H1 (cell line): ENCODE results near the gene SHROOM3. TPM values are rescaled to one million over a fixed set of nuclear protein-coding genes. Genes with fewer than 3 reads are reported as not detected.

ENCODE experiments used
- CHD1 ChIP-seq: IDR thresholded peaks from 2 replicates; pipeline ENCODE4 v1.6.1; 2012; ENCODE audit warnings: low read depth, low read length, improper control_type of control experiment
- polyA plus RNA-seq, 7 experiments: library from polyadenylated mRNA; depleted of rRNA in 3 of 7; stranded (reverse) in 5 of 7; unstranded in 2 of 7; fragments of >200 nt in 5 of 7; fragments of 200-250 nt in 2 of 7; gene quantifications; 1 replicate in 5 of 7; 2 replicates in 1 of 7; 4 replicates in 1 of 7; pipeline versions ENCODE4 v1.2.1 to v1.2.3, GENCODE V29; 2011 to 2013; ENCODE audit warnings: missing spikeins in 2 of 7, mixed read lengths in 2 of 7
- total RNA-seq: library from RNA; stranded (reverse); fragmentation: NEBNext Ultra II Directional; extraction: Animal tissue kit (Norgen Biotek cat#: 25700); gene quantifications from 2 replicates; pipeline ENCODE4 v1.2.1, GENCODE V29; 2021
- TF ChIP-seq, protein P1 (sequence below), 3 experiments: IDR thresholded peaks; 1 replicate in 2 of 3; 2 replicates in 1 of 3; pipeline versions ENCODE4 v1.5.1 to v1.6.1; 2011; ENCODE audit warnings: low read length in 3 of 3, mild to moderate bottlenecking in 3 of 3, inconsistent platforms in 2 of 3, low read depth in 1 of 3, moderate library complexity in 1 of 3; ENCODE audit not compliant: insufficient read depth in 1 of 3; ENCODE audit errors: control extremely low read depth in 1 of 3

Gene SHROOM3
- total and polyA plus RNA-seq, 2 of the 8 experiments (the other 6 are each of a cell fraction or from before 2014, with no cell fraction given) = 15.8 to 34.0 TPM

GRCh38 chr4:76762137-76763130 lies 327.4 kb downstream of the SHROOM3 start (continued):
- no peak for TF ChIP-seq CHD1
- TF ChIP-seq, protein P1, sequence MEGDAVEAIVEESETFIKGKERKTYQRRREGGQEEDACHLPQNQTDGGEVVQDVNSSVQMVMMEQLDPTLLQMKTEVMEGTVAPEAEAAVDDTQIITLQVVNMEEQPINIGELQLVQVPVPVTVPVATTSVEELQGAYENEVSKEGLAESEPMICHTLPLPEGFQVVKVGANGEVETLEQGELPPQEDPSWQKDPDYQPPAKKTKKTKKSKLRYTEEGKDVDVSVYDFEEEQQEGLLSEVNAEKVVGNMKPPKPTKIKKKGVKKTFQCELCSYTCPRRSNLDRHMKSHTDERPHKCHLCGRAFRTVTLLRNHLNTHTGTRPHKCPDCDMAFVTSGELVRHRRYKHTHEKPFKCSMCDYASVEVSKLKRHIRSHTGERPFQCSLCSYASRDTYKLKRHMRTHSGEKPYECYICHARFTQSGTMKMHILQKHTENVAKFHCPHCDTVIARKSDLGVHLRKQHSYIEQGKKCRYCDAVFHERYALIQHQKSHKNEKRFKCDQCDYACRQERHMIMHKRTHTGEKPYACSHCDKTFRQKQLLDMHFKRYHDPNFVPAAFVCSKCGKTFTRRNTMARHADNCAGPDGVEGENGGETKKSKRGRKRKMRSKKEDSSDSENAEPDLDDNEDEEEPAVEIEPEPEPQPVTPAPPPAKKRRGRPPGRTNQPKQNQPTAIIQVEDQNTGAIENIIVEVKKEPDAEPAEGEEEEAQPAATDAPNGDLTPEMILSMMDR (IDR thresholded peaks at IDR 0.05; ENCODE audit: control extremely low read depth in 1 of 3, insufficient read depth in 1 of 3, low read depth in 1 of 3, low read length in 3 of 3) = no peak
- TF ChIP-seq, all 59 proteins: peak for 0
